D721Med (cell line): ENCODE data around the gene GAMT.

Experiments
- DNase-seq: peaks from one replicate; pipeline ENCODE4 v3.0.0; 2011; ENCODE audit warnings: low spot score; ENCODE audit not compliant: insufficient read length
- FAIRE-seq: peaks from 2 replicates; lab custom pipeline; 2011; peaks lifted over from hg19 to GRCh38; lab: Jason Lieb, UNC
- CTCF ChIP-seq: IDR thresholded peaks from 2 replicates; pipeline ENCODE4 v1.5.1; 2012; ENCODE audit warnings: mild to moderate bottlenecking, control low read depth; ENCODE audit not compliant: insufficient read depth; ENCODE audit errors: missing control alignments

Gene GAMT

GRCh38 chr19:1402411-1403070 lies 1.2 kb upstream of the GAMT start:
- FAIRE-seq (no peak), DNase-seq (no peak)
- no peak for TF ChIP-seq CTCF

GRCh38 chr19:1401889-1402217 lies 511 bp upstream of the GAMT start:
- no peak for TF ChIP-seq CTCF
- DNase-seq (no peak), FAIRE-seq (no peak)

DNA sequence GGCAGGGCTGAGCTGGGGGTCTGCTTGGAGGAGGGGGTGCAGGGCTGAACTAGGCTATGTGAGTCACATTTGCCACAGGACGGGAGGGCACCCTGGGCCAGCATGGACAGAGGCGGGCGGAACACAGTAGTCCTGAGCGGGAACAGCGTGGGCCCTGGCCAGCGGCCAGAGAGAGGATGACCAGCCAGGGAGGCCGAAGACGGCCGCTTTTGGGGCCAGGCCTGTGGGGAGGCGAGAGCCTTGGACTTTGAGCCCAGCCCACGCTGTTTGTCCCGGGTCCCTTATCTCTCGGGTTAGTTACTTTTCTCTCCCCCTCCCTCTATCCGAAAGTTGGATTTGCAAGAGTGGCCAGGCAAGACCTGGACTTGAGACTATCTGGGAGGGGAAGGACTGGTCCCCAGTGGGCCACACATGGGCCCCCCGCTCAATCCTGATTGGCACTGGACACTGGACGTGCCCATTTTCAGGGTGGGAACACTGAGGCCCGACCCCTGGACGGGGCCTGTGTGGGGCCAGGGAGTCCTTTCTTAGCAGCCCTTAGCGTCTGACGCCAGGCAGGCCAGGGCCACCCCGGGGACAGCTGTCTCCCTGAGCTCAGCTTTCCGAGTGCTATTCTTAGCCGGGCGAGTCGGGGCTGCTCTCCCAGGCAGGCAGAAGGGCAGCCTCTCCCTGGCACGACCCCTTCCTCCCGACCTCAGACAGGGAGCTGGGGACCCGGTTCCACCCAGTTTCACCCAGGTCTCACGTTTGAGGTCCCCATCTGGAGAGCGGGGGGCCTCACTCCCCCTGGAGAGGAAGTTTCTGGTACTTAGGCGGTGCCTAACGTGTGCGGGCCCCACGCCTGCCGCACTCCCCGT lies 833 bp downstream of the GAMT start:
- no peak for TF ChIP-seq CTCF
- no peak for FAIRE-seq
- DNase-seq = no peak

DNA sequence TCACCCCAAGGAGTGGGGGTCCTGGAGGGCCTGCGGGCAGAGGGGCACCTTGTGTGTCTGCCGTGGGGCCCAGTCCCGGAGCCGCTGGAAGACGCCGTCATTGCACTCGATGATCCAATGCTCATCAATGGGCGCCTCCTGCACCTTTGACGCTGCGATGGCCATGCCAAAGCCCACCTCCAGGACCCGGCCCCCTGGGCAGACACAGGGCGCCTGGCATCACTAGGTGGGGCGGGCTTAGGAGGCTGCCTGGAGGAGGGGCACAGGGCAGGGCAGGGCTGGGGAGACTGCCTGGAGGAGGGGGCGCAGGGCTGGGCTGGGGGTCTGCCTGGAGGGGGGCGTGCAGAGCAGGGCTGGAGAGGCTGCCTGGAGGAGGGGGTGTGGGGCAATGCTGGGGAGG lies 1.6 kb downstream of the GAMT start:
- no peak for FAIRE-seq
- DNase-seq = no peak
- no peak for TF ChIP-seq CTCF

- no peak for TF ChIP-seq CTCF
- no peak for DNase-seq
- no peak for FAIRE-seq
Observed at GRCh38 chr19:1399079-1399478, 2.3 kb downstream of the GAMT start.

DNA sequence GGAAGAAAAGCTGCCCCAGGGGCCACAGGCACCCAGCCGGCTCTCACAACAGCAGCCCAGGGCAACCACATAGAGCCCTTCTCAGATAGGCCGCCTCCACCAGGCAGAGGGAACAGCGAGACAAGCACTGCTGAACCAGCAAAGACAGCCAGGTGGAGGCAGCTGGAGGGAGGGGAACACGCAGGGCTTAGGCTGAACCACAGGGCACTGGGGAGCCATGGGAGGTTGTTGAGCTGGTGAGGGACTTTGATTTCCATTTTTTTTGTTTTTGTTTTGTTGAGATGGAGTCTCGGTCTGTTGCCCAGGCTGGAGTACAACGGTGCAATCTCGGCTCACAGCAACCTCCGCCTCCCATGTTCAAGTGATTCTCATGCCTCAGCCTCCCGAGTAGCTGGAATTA lies 3.5 kb downstream of the GAMT start:
- FAIRE-seq (no peak), DNase-seq (no peak)
- TF ChIP-seq CTCF = no peak
